Left lobe of liver (tissue), 2 donors: ENCODE measurements around the gene IL18. TPM values are rescaled to one million over a fixed set of nuclear protein-coding genes. Genes with fewer than 3 reads are reported as not detected.
"Not testable (repeated sequence)": the region's sequence is repeated elsewhere in the genome, so short reads cannot be mapped to it uniquely, and the experiment has no call there.

ENCODE experiments used
- ATAC-seq: fragments of 200-7000 bp; cut with Tn5 transposase; one replicate; pipeline ENCODE4 v1.9.1; 2020; ENCODE audit warnings: mild to moderate bottlenecking, moderate library complexity
- DNase-seq: peaks from one replicate; pipeline ENCODE4 v3.0.0-alpha.2; 2020; ENCODE audit warnings: low spot score
- total RNA-seq: library from RNA; stranded (reverse); gene quantifications from one replicate; pipeline ENCODE4 v1.2.1, GENCODE V29; 2021
- donor health status: DM: no; HTN: no; CAD: no; lungs with moderate emphysema.
- donor health status: DM: no; HTN: yes; CAD: no.

The IL18 gene
- 1.9 TPM for total RNA-seq

GRCh38 chr11:112163875-112164685 is at the start of gene IL18:
Gene IL18 (minus strand): TSS chr11:112164094. CDS start chr11:112155053, 9,041 bp downstream.
- ATAC-seq, result peak; percentile 87
- peak; percentile 71 for DNase-seq

GRCh38 chr11:112212710-112213109 is 48.8 kb upstream of the IL18 start:
- ATAC-seq (no peak), DNase-seq (no peak)

GRCh38 chr11:112212290-112212689 is 48.4 kb upstream of the IL18 start:
- ATAC-seq, result no peak
- DNase-seq, result no peak

- no peak for ATAC-seq
- DNase-seq, result no peak
These were observed 47.6 kb upstream of the IL18 start for GRCh38 chr11:112211536-112211935.

- ATAC-seq, result peak; percentile 44
- DNase-seq, result no peak
These were observed 47.0 kb upstream of the IL18 start for GRCh38 chr11:112210890-112211289.

GRCh38 chr11:112206071-112206470 is 42.2 kb upstream of the IL18 start:
- ATAC-seq (no peak), DNase-seq (no peak)

GRCh38 chr11:112200252-112200651 is 36.4 kb upstream of the IL18 start:
- no peak for DNase-seq
- ATAC-seq, result no peak

- not testable (repeated sequence) for DNase-seq, ATAC-seq
These were observed 35.2 kb upstream of the IL18 start for GRCh38 chr11:112199101-112199500.

GRCh38 chr11:112196519-112197087 is 32.7 kb upstream of the IL18 start:
- ATAC-seq (no peak), DNase-seq (no peak)

GRCh38 chr11:112195951-112196351 is 32.1 kb upstream of the IL18 start:
- no peak for DNase-seq
- no peak for ATAC-seq

- DNase-seq, result peak; percentile 59
These were observed 31.2 kb upstream of the IL18 start for GRCh38 chr11:112195113-112195512.

GRCh38 chr11:112186304-112186703 is 22.4 kb upstream of the IL18 start:
- DNase-seq, result no peak
- peak; percentile 13 for ATAC-seq

More at GRCh38 chr11:112195113-112195512, 31.2 kb upstream of the IL18 start:
- peak; percentile 81 for ATAC-seq

- no peak for DNase-seq
- ATAC-seq, result peak; percentile 12
These were observed 22.0 kb upstream of the IL18 start for GRCh38 chr11:112185883-112186282.

- DNase-seq (no peak), ATAC-seq (no peak)
These were observed 19.0 kb upstream of the IL18 start for GRCh38 chr11:112182867-112183266.

- ATAC-seq (no peak), DNase-seq (no peak)
These were observed 15.7 kb upstream of the IL18 start for GRCh38 chr11:112179601-112180000.

GRCh38 chr11:112178936-112179335 is 15.0 kb upstream of the IL18 start:
- DNase-seq, result no peak
- no peak for ATAC-seq

- ATAC-seq (no peak), DNase-seq (no peak)
These were observed 14.5 kb upstream of the IL18 start for GRCh38 chr11:112178428-112178827.

GRCh38 chr11:112177589-112177988 is 13.7 kb upstream of the IL18 start:
- DNase-seq (no peak), ATAC-seq (peak; percentile 33)

GRCh38 chr11:112176077-112176476 is 12.2 kb upstream of the IL18 start:
- no peak for DNase-seq

GRCh38 chr11:112175599-112175952 is 11.7 kb upstream of the IL18 start:
- ATAC-seq, result peak; percentile 60
- no peak for DNase-seq

More at GRCh38 chr11:112176077-112176476, 12.2 kb upstream of the IL18 start:
- ATAC-seq, result no peak

- peak; percentile 91 for DNase-seq
- peak; percentile 91 for ATAC-seq
These were observed 11.1 kb upstream of the IL18 start, which contains the start of gene BCO2 for GRCh38 chr11:112174789-112175598. Gene BCO2 (plus strand): TSS chr11:112175512. CDS start chr11:112175602, 90 bp downstream.
